ENCODE data around the gene CNOT6. TPM values are rescaled to one million over a fixed set of nuclear protein-coding genes. Genes with fewer than 3 reads are reported as not detected.

Gene CNOT6
- total and polyA plus RNA-seq, 4 donors: 6.2 to 17.6 (median 14.2) TPM

DNA sequence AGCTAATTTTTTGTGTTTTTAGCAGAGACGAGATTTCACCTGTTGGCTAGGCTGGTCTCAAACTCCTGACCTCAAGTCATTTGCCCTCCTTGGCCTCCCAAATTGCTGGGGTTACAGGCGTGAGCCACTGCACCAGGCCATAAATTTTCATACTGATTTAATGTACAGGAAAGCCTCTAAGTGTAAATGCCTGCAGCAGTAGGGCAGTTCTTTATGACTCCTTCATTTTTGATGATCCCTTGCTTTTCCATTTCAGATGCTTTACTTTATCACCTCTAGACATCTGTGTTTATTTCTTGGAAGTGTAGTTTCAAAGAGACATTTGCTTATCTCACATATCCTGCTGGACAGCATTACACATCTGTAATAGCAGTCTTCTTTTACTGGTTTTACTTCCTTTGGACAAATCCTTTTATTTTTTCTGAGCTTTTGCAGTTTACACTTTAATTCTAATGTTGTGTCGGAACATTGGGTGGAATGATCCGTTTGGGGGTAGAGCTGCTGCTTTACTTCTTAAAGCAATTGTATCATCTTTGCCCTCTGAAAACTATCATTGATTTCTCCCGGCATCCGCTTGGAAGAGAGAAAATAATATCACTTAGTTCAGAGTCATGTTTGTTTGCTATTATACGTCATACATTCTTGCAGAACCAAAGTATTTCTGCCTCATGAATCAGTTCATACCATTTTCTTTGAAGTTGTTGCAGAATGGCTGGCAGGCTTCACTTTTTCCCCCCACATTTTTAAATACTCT is 61.2 kb downstream of the CNOT6 start:
- intact Hi-C loops (cut with DNase I): no loop called here
- ATAC-seq (ENCODE audit: low FRiP score) (no peak), DNase-seq (no peak)
- H3K4me1 ChIP-seq (ENCODE audit: control insufficient read depth in 1 of 2, insufficient read depth in 2 of 2, low read length in 2 of 2): no peaks in the 10 kb centered on the region
- H3K27ac ChIP-seq (ENCODE audit: low read depth in 1 of 2, low read length in 2 of 2): no peak overlapping the region
- peaks cover 0 to 2% of the 10 kb centered on the region in 2 donors for H3K36me3 ChIP-seq (ENCODE audit: control insufficient read depth in 1 of 2, insufficient read depth in 2 of 2, low read length in 1 of 2)
- H3K27me3 ChIP-seq (ENCODE audit: control insufficient read depth in 1 of 2, insufficient read depth in 2 of 2, low read length in 1 of 2): no peaks in the 10 kb centered on the region
- no peak overlapping the region for H3K4me3 ChIP-seq (ENCODE audit: low read length in 2 of 2)
- WGBS, 2 donors: 83 to 86% methylated on average over 7 of the region's 7 CpGs
- no peaks in the 10 kb centered on the region for H3K9me3 ChIP-seq (ENCODE audit: control insufficient read depth, low read length)

DNA sequence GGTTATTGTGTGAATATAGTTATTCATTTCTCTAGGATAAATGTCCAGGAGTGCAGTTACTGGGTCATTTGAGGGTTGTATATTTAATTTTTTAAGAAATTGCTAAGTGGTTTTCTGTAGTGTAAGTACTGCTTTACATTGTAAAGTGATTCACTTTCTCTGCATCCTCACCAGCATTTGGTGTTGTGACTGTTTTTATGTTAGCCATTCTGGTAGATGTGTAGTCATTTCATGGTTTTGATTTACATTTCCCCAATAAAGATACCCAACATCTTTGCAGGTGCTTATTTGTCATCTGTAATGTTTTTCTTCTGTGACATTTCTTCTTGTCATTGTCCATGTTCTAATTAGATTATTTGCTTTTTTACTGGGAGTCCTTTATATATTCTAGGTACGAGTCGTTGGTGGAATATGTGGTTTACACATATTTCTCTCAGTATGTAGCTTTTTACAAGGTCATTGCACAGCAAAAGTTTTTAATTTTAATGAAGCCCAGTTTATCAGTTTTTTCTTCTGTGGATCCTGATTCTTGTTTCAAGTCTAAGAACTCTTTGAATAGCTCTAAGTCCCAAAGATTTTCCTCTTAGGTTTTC is 63.1 kb downstream of the CNOT6 start:
- Histone ChIP-seq H3K27ac (ENCODE audit: low read depth in 1 of 2, low read length in 2 of 2) (no peak overlapping the region), H3K4me3 (ENCODE audit: low read length in 2 of 2) (no peak overlapping the region), H3K4me1 (ENCODE audit: control insufficient read depth in 1 of 2, insufficient read depth in 2 of 2, low read length in 2 of 2) (no peaks in the 10 kb centered on the region), H3K36me3 (ENCODE audit: control insufficient read depth in 1 of 2, insufficient read depth in 2 of 2, low read length in 1 of 2) (peaks cover 0 to 4% of the 10 kb centered on the region in 2 donors), H3K9me3 (ENCODE audit: control insufficient read depth, low read length) (no peaks in the 10 kb centered on the region), H3K27me3 (ENCODE audit: control insufficient read depth in 1 of 2, insufficient read depth in 2 of 2, low read length in 1 of 2) (no peaks in the 10 kb centered on the region)
- intact Hi-C loops (cut with DNase I): no loop called here
- DNase-seq (no peak), ATAC-seq (ENCODE audit: low FRiP score) (no peak)
- 93 to 94% methylated on average over 2 of the region's 2 CpGs for WGBS, 2 donors

DNA sequence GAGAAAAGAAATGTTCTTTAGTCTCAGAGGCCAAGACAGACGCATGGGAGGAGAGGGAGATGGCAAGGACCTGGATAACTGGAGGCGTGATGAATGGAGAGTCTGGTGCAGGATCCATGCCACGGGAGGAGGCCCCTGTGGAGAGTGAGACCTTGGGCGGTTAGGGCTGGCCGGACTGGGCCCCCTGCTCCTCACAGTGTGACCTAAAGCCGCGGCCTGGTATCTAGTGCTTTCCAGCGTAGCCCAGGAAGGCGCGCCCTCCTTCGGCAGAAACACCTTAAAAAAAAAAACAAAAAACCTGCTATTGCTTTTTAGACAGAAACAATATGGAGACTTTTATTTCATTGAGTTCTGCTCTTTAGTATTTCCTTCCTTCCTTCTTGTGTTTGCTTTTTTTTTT is 64.1 kb downstream of the CNOT6 start:
- 92 to 96% methylated on average over 11 of the region's 11 CpGs for WGBS, 2 donors

DNA sequence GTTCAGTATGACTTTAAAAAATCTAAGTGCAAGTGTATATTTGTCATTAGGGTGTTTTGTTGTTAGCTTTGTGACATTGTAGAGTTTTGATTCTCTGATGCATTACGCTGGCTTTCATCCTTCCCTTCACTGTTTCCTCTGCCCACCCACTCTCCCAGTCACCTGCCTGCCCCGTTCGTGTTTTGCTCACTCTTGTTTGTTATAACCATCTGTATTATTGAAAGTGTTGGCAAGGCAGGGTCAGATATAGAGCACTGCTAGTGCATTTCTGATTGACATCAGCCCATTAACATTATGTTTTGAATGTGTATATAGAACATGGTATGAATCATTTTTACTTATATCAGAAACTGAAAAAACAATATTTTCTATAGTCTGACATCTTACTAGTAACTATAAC is 69.8 kb downstream of the CNOT6 start:
- WGBS, 2 donors: 79 to 81% methylated on average over 3 of the region's 3 CpGs
- Histone ChIP-seq H3K4me3 (ENCODE audit: low read length in 2 of 2) (no peak overlapping the region), H3K4me1 (ENCODE audit: control insufficient read depth in 1 of 2, insufficient read depth in 2 of 2, low read length in 2 of 2) (no peaks in the 10 kb centered on the region), H3K27me3 (ENCODE audit: control insufficient read depth in 1 of 2, insufficient read depth in 2 of 2, low read length in 1 of 2) (no peaks in the 10 kb centered on the region), H3K36me3 (ENCODE audit: control insufficient read depth in 1 of 2, insufficient read depth in 2 of 2, low read length in 1 of 2) (peaks cover 4 to 14% of the 10 kb centered on the region in 2 donors), H3K9me3 (ENCODE audit: control insufficient read depth, low read length) (no peaks in the 10 kb centered on the region), H3K27ac (ENCODE audit: low read depth in 1 of 2, low read length in 2 of 2) (no peak overlapping the region)
- intact Hi-C loops (cut with DNase I): no loop called here
- ATAC-seq (ENCODE audit: low FRiP score) (no peak), DNase-seq (no peak)

More for the DNA sequence above, 64.1 kb downstream of the CNOT6 start:
- Histone ChIP-seq H3K4me3 (ENCODE audit: low read length in 2 of 2) (no peak overlapping the region), H3K36me3 (ENCODE audit: control insufficient read depth in 1 of 2, insufficient read depth in 2 of 2, low read length in 1 of 2) (peaks cover 0 to 4% of the 10 kb centered on the region in 2 donors), H3K4me1 (ENCODE audit: control insufficient read depth in 1 of 2, insufficient read depth in 2 of 2, low read length in 2 of 2) (no peaks in the 10 kb centered on the region), H3K27me3 (ENCODE audit: control insufficient read depth in 1 of 2, insufficient read depth in 2 of 2, low read length in 1 of 2) (no peaks in the 10 kb centered on the region), H3K9me3 (ENCODE audit: control insufficient read depth, low read length) (no peaks in the 10 kb centered on the region), H3K27ac (ENCODE audit: low read depth in 1 of 2, low read length in 2 of 2) (no peak overlapping the region)
- no peak for DNase-seq
- intact Hi-C loops (cut with DNase I): no loop called here
- ATAC-seq (ENCODE audit: low FRiP score): no peak

DNA sequence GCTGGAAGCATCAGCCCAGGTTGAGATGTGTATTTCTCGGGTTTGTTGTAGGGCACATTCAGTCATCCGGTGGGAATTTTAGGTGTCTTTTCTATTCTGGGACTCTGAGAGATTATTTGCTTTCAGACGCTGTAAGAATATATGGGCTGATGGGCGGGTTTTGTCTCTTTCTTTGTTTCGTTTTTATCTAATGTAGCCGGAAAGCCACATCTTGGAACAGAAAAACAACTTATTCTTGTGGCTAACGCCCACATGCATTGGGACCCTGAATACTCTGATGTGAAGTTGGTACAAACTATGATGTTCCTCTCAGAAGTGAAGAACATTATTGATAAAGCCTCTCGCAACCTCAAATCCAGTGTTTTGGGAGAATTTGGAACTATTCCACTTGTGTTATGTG is 74.7 kb downstream of the CNOT6 start:
- intact Hi-C loops (cut with DNase I): no loop called here
- Histone ChIP-seq H3K27me3 (ENCODE audit: control insufficient read depth in 1 of 2, insufficient read depth in 2 of 2, low read length in 1 of 2) (no peaks in the 10 kb centered on the region), H3K4me3 (ENCODE audit: low read length in 2 of 2) (no peak overlapping the region), H3K36me3 (ENCODE audit: control insufficient read depth in 1 of 2, insufficient read depth in 2 of 2, low read length in 1 of 2) (peaks cover 5 to 10% of the 10 kb centered on the region in 2 donors), H3K9me3 (ENCODE audit: control insufficient read depth, low read length) (no peaks in the 10 kb centered on the region), H3K27ac (ENCODE audit: low read depth in 1 of 2, low read length in 2 of 2) (no peak overlapping the region), H3K4me1 (ENCODE audit: control insufficient read depth in 1 of 2, insufficient read depth in 2 of 2, low read length in 2 of 2) (no peaks in the 10 kb centered on the region)
- DNase-seq (no peak), ATAC-seq (ENCODE audit: low FRiP score) (no peak)
- WGBS, 2 donors: 75 to 78% methylated on average over 8 of the region's 8 CpGs

DNA sequence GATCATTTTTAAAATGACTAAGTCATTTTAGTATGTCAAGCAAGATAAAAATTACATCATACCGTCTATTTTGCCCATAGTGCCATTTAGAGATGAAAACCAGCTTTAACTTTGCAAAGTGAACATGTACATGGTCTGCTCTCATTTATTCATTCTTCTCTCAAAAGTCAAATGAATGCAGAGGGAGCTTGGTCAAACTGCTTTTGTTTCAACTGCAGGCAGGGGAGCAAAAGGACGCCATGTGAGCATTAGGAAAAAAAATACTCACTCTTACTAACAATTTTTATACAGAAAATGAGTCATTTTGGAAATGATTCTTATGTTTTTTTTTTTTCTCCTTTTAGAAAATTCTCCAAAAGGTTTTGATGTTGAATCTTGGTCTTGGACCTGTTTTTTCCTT is 81.4 kb downstream of the CNOT6 start:
- H3K4me3 ChIP-seq (ENCODE audit: low read length in 2 of 2): no peak overlapping the region
- ATAC-seq (ENCODE audit: low FRiP score): no peak
- H3K27ac ChIP-seq (ENCODE audit: low read depth in 1 of 2, low read length in 2 of 2): no peak overlapping the region
- no peaks in the 10 kb centered on the region for H3K9me3 ChIP-seq (ENCODE audit: control insufficient read depth, low read length)
- 19 to 26% methylated on average over 2 of the region's 2 CpGs for WGBS, 2 donors
- H3K36me3 ChIP-seq (ENCODE audit: control insufficient read depth in 1 of 2, insufficient read depth in 2 of 2, low read length in 1 of 2): no peaks in the 10 kb centered on the region
- H3K27me3 ChIP-seq (ENCODE audit: control insufficient read depth in 1 of 2, insufficient read depth in 2 of 2, low read length in 1 of 2): no peaks in the 10 kb centered on the region
- intact Hi-C loops (cut with DNase I): no loop called here
- DNase-seq: no peak
- no peaks in the 10 kb centered on the region for H3K4me1 ChIP-seq (ENCODE audit: control insufficient read depth in 1 of 2, insufficient read depth in 2 of 2, low read length in 2 of 2)

DNA sequence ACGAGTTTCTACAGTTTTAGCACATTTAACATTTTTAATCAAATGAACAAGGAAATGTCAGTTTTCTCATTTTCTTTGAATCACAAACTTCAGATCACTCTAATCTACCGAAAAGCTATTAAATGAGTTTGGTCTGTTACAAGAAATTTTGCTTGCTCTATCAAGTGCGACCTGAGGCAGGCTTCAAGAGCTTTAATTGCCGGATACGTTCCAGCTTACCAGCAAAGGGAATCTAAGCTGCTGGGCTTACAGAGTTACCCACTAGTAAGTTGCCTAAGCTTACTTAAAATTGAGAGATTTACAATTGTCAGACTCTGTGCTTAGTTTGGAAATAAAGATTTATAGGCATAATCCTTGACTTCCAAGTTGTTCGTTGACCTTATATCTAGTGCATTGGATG is 86.5 kb downstream of the CNOT6 start:
- no peaks in the 10 kb centered on the region for H3K9me3 ChIP-seq (ENCODE audit: control insufficient read depth, low read length)
- H3K27ac ChIP-seq (ENCODE audit: low read depth in 1 of 2, low read length in 2 of 2): no peak overlapping the region
- ATAC-seq (ENCODE audit: low FRiP score) (no peak), DNase-seq (no peak)
- H3K4me1 ChIP-seq (ENCODE audit: control insufficient read depth in 1 of 2, insufficient read depth in 2 of 2, low read length in 2 of 2): no peaks in the 10 kb centered on the region
- H3K4me3 ChIP-seq (ENCODE audit: low read length in 2 of 2): no peak overlapping the region
- intact Hi-C loops (cut with DNase I): no loop called here
- H3K36me3 ChIP-seq (ENCODE audit: control insufficient read depth in 1 of 2, insufficient read depth in 2 of 2, low read length in 1 of 2): no peaks in the 10 kb centered on the region
- WGBS, 2 donors: 89% methylated on average over 6 of the region's 6 CpGs
- H3K27me3 ChIP-seq (ENCODE audit: control insufficient read depth in 1 of 2, insufficient read depth in 2 of 2, low read length in 1 of 2): no peaks in the 10 kb centered on the region

DNA sequence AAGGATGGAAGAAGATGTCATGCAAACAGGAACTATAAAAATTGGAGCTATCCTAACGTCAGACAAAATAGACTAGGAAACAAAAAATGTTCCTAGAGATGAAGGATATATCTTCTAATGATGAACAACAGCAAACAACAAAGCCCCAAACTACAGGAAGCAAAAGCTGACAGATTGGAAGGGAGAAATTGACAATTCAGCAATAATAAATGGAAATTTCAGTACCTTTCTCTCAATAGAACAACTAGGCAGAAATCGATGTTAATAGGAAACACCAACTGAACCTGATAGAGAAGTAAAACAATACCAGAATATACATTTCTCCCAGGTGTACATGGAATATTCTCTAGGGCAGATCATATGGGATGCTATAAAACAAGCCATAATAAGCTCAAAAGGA is 89.6 kb downstream of the CNOT6 start:
- Histone ChIP-seq H3K9me3 (ENCODE audit: control insufficient read depth, low read length) (no peaks in the 10 kb centered on the region), H3K27ac (ENCODE audit: low read depth in 1 of 2, low read length in 2 of 2) (no peak overlapping the region), H3K4me3 (ENCODE audit: low read length in 2 of 2) (no peak overlapping the region), H3K27me3 (ENCODE audit: control insufficient read depth in 1 of 2, insufficient read depth in 2 of 2, low read length in 1 of 2) (no peaks in the 10 kb centered on the region), H3K4me1 (ENCODE audit: control insufficient read depth in 1 of 2, insufficient read depth in 2 of 2, low read length in 2 of 2) (no peaks in the 10 kb centered on the region), H3K36me3 (ENCODE audit: control insufficient read depth in 1 of 2, insufficient read depth in 2 of 2, low read length in 1 of 2) (no peaks in the 10 kb centered on the region)
- ATAC-seq (ENCODE audit: low FRiP score): no peak
- no peak for DNase-seq
- intact Hi-C loops (cut with DNase I): no loop called here
- 76 to 77% methylated on average over 2 of the region's 2 CpGs for WGBS, 2 donors

DNA sequence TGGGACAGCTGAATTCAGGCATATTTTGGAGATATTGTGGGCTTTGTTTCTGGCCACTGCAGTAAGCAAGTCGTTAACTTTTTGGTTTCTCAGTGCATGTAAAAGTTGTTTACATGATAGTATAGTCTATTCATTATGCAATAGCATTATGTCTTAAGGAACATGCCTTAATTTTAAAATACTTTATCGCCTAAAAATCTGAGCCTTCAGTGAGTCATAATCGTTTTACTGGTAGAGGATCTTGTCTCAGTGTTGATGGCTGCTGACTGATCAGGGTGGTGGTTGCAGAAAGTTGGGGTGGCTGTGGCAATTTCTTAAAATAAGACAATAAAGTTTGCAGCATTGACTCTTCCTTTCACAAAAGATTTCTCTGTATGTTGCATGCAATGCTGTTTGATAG is 92.0 kb downstream of the CNOT6 start:
- ATAC-seq (ENCODE audit: low FRiP score) (no peak), DNase-seq (no peak)
- WGBS, 2 donors: 91 to 92% methylated on average over 3 of the region's 3 CpGs
- Histone ChIP-seq H3K9me3 (ENCODE audit: control insufficient read depth, low read length) (no peaks in the 10 kb centered on the region), H3K4me1 (ENCODE audit: control insufficient read depth in 1 of 2, insufficient read depth in 2 of 2, low read length in 2 of 2) (no peaks in the 10 kb centered on the region), H3K27me3 (ENCODE audit: control insufficient read depth in 1 of 2, insufficient read depth in 2 of 2, low read length in 1 of 2) (no peaks in the 10 kb centered on the region), H3K27ac (ENCODE audit: low read depth in 1 of 2, low read length in 2 of 2) (no peak overlapping the region), H3K4me3 (ENCODE audit: low read length in 2 of 2) (no peak overlapping the region), H3K36me3 (ENCODE audit: control insufficient read depth in 1 of 2, insufficient read depth in 2 of 2, low read length in 1 of 2) (no peaks in the 10 kb centered on the region)
- intact Hi-C loops (cut with DNase I): no loop called here
